ENCODE results near the gene ZDHHC14. TPM values are rescaled to one million over a fixed set of nuclear protein-coding genes. Genes with fewer than 3 reads are reported as not detected.

The ZDHHC14 gene
- polyA plus RNA-seq, 1 donor (not counting 4 experiments of a cell fraction or from before 2014, with no cell fraction given) = 6.4 TPM

DNA sequence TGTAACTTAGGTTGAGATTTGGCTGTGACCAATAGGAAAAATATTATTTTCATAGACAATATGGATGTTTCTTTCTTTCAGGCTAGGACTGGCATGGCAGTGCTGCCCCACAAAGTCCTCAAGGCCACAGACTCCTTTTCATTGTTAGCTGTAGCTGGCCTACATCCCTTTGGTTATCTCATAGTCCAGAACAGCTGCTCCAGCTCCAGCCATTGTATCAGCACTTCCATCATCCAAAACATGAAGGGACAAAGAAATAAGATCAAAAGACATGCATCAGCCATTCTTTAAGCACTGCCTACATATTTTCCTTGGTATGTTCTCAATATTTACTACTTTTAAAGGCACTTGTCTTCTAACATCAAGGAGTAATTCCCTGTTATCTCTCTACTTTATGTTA is 73.0 kb downstream of the ZDHHC14 start:
- no peaks in the 10 kb centered on the region for H3K36me3 ChIP-seq (ENCODE audit: control insufficient read depth in 2 of 2, extremely low read depth in 1 of 2, insufficient read depth in 2 of 2, low read length in 2 of 2)
- H2AFZ ChIP-seq (ENCODE audit: control insufficient read depth, low read length) = no peak overlapping the region
- no peak for FAIRE-seq
- TF ChIP-seq, protein P1, sequence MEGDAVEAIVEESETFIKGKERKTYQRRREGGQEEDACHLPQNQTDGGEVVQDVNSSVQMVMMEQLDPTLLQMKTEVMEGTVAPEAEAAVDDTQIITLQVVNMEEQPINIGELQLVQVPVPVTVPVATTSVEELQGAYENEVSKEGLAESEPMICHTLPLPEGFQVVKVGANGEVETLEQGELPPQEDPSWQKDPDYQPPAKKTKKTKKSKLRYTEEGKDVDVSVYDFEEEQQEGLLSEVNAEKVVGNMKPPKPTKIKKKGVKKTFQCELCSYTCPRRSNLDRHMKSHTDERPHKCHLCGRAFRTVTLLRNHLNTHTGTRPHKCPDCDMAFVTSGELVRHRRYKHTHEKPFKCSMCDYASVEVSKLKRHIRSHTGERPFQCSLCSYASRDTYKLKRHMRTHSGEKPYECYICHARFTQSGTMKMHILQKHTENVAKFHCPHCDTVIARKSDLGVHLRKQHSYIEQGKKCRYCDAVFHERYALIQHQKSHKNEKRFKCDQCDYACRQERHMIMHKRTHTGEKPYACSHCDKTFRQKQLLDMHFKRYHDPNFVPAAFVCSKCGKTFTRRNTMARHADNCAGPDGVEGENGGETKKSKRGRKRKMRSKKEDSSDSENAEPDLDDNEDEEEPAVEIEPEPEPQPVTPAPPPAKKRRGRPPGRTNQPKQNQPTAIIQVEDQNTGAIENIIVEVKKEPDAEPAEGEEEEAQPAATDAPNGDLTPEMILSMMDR (optimal IDR thresholded peaks at IDR 0.05 in 1 of 3, IDR thresholded peaks at IDR 0.05 in 1 of 3, conservative IDR thresholded peaks at IDR 0.05 in 1 of 3; ENCODE audit: extremely low read depth in 1 of 3, insufficient read depth in 2 of 3, low read length in 3 of 3) = no peak
- TF ChIP-seq EZH2 (IDR thresholded peaks at IDR 0.05; ENCODE audit: low read length) = no peak
- no peaks in the 10 kb centered on the region for H3K9me3 ChIP-seq (ENCODE audit: control insufficient read depth, low read depth, low read length)
- H3K4me2 ChIP-seq (ENCODE audit: control insufficient read depth, extremely low read depth, insufficient read depth, low read depth, low read length) = no peak overlapping the region
- H3K27ac ChIP-seq (ENCODE audit: control insufficient read depth, insufficient read depth, low read length) = no peak overlapping the region
- H3K4me1 ChIP-seq (ENCODE audit: control insufficient read depth, extremely low read depth, insufficient read depth, low read length) = no peaks in the 10 kb centered on the region
- H4K20me1 ChIP-seq (ENCODE audit: control insufficient read depth, extremely low read depth, insufficient read depth, low read length) = no peaks in the 10 kb centered on the region
- no peak for DNase-seq (ENCODE audit: low read depth, low spot score)
- H3K9me1 ChIP-seq (ENCODE audit: control insufficient read depth, extremely low read depth, insufficient read depth, low read length) = no peaks in the 10 kb centered on the region
- H3K4me3 ChIP-seq (ENCODE audit: control insufficient read depth in 2 of 3, extremely low read depth in 1 of 3, insufficient read depth in 2 of 3, low read depth in 1 of 3, low read length in 3 of 3) = no peak overlapping the region
- H3K27me3 ChIP-seq (ENCODE audit: control insufficient read depth, extremely low read depth, insufficient read depth, low read length) = no peaks in the 10 kb centered on the region
- no peak overlapping the region for H3K9ac ChIP-seq (ENCODE audit: control insufficient read depth, extremely low read depth, insufficient read depth, low read length)
- dilution Hi-C loops (cut with MboI; ENCODE audit: extremely low pct_ligation_motif_present, low sequenced_read_pairs) = no loop called here
- H3K79me2 ChIP-seq (ENCODE audit: control insufficient read depth, insufficient read depth, low read length) = no peaks in the 10 kb centered on the region

DNA sequence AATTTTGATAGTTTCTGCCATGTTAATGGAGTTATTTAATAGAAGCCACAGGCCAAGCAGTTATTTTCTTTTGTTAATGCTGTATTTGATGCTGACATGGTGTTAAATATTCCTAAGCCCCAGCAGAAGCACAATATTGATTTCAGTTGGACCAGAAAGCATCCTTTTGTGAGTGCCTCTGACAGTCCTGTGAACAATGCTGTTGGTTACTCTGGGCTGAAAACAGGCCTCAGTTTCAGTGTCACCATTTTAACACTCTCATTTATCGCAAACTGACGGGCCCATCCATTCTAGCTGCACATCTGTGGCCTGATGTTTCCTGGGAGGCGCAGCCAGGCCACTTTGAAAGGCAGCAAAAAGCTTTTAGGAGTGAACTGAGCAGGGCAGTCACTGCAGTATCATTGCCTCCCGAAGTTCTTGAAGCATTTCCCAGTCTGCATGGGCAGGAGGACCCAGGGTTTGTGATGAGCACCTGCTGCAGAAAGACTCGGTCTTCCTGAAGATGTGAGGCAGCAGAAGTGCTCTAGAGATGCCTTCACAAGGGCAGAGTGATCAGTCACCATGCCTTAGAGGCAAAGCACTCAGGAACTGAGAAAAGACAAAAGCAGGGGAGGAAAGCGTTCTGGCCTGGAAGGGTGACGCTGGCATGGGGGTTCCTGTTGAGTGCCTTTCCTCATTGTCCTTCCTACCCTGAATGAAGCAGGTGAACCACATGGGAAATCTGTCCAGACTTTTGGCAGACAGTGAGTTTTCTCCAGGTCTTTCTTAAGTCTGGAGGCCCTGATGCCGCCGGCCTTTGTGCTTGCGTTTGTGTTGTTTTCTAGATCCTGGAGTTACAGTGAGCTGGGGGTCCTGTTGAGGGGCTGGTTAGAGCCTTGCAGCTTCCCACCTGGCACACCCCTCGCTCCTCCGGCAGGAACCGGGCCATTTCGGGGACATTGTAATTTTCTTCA is 74.0 kb downstream of the ZDHHC14 start:
- Histone ChIP-seq H2AFZ (ENCODE audit: control insufficient read depth, low read length) (no peak overlapping the region), H3K9me1 (ENCODE audit: control insufficient read depth, extremely low read depth, insufficient read depth, low read length) (no peaks in the 10 kb centered on the region), H3K27ac (ENCODE audit: control insufficient read depth, insufficient read depth, low read length) (no peak overlapping the region), H3K9me3 (ENCODE audit: control insufficient read depth, low read depth, low read length) (no peaks in the 10 kb centered on the region), H4K20me1 (ENCODE audit: control insufficient read depth, extremely low read depth, insufficient read depth, low read length) (no peaks in the 10 kb centered on the region), H3K4me3 (ENCODE audit: control insufficient read depth in 2 of 3, extremely low read depth in 1 of 3, insufficient read depth in 2 of 3, low read depth in 1 of 3, low read length in 3 of 3) (no peak overlapping the region), H3K9ac (ENCODE audit: control insufficient read depth, extremely low read depth, insufficient read depth, low read length) (no peak overlapping the region), H3K27me3 (ENCODE audit: control insufficient read depth, extremely low read depth, insufficient read depth, low read length) (no peaks in the 10 kb centered on the region), H3K79me2 (ENCODE audit: control insufficient read depth, insufficient read depth, low read length) (no peaks in the 10 kb centered on the region), H3K4me2 (ENCODE audit: control insufficient read depth, extremely low read depth, insufficient read depth, low read depth, low read length) (no peak overlapping the region), H3K4me1 (ENCODE audit: control insufficient read depth, extremely low read depth, insufficient read depth, low read length) (no peaks in the 10 kb centered on the region), H3K36me3 (ENCODE audit: control insufficient read depth in 2 of 2, extremely low read depth in 1 of 2, insufficient read depth in 2 of 2, low read length in 2 of 2) (no peaks in the 10 kb centered on the region)
- FAIRE-seq (no peak), DNase-seq (ENCODE audit: low read depth, low spot score) (no peak)
- dilution Hi-C loops (cut with MboI; ENCODE audit: extremely low pct_ligation_motif_present, low sequenced_read_pairs) = no loop called here
- TF ChIP-seq, protein P1 (optimal IDR thresholded peaks at IDR 0.05 in 1 of 3, IDR thresholded peaks at IDR 0.05 in 1 of 3, conservative IDR thresholded peaks at IDR 0.05 in 1 of 3; ENCODE audit: extremely low read depth in 1 of 3, insufficient read depth in 2 of 3, low read length in 3 of 3) = no peak
- TF ChIP-seq EZH2 (IDR thresholded peaks at IDR 0.05; ENCODE audit: low read length) = no peak
